Spleen (tissue), 7 donors: ENCODE data around the gene FDXACB1.

Experiments
- POLR2A ChIP-seq, 3 donors: fragments of 450-650 bp; IDR thresholded peaks; one replicate each; pipeline ENCODE4 v1.5.1; 2017; ENCODE audit warnings: antibody characterized with exemption in 3 of 3, mild to moderate bottlenecking in 1 of 3
- POLR2AphosphoS5 ChIP-seq, 3 donors: sonication (generic); formaldehyde crosslinking; IDR thresholded peaks; one replicate each; pipeline ENCODE4 v1.5.1; 2017; ENCODE audit warnings: antibody characterized with exemption in 3 of 3
- TF ChIP-seq, protein P1 (sequence below), 11 experiments: fragments of 200-600 bp in 7 of 11; fragments of 450-650 bp in 4 of 11; sonication (generic) in 4 of 11; IDR thresholded peaks in 8 of 11; conservative IDR thresholded peaks in 3 of 11; 1 replicate in 7 of 11; 2 replicates in 4 of 11; pipeline versions ENCODE4 v1.4.0 to v1.8.0; 2016 to 2021; ENCODE audit warnings: antibody characterized with exemption in 11 of 11, inconsistent platforms in 4 of 11, mild to moderate bottlenecking in 1 of 11
- donor health status: DM: no; HTN: no; CAD: no; lungs with moderate emphysema.
- donor health status: DM: no; HTN: no; CAD: no.
- donor health status: DM: no; HTN: no; CAD: no.

DNA sequence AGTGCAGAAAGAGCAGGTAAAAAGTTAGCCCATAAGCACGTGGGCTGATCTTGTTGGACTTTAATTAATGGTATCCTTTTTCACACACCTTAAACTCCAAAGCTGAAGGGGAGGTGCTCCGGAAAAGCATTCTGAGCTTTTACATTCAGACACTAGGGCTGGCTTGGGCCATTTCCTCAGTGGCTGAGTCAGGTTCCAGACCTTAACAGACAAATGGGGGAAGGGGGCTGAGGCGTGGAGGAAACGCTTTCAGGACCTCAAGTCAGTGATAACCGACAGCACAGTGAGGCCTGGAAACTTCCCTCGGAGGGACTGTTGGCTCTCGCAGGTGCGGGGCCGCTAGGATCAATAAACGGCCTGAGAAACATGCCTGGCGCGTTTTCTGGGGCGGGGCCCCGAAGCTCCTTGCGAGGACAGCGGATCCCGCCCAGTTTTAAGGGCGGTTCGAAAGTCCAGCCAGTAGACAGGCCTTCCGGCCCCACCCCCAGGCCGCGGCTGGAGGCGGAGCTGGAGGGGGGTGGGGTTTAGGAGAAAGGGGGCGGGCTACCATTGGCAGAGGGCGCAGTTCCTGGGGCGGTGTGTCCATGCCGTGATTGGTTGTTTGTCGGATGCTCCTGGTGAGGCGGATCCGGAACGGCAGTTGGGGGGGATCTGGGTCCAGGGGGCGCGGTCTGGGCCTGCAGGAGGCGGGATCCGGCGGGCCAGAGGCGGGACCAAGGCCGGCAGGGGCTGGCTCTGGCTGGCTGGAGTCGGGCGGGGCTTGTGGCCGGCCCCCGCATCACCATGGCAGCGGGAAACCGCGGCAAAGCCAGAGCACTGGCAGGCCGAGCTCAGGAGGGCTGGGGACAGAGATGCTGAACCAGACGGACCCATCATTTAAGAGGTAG lies 47.8 kb upstream of the FDXACB1 start:
- TF ChIP-seq POLR2AphosphoS5 (IDR thresholded peaks at IDR 0.05) (peak; percentile 74 to 81 (median 78)), POLR2A (IDR thresholded peaks at IDR 0.05) (no peak)
- TF ChIP-seq, protein P1, sequence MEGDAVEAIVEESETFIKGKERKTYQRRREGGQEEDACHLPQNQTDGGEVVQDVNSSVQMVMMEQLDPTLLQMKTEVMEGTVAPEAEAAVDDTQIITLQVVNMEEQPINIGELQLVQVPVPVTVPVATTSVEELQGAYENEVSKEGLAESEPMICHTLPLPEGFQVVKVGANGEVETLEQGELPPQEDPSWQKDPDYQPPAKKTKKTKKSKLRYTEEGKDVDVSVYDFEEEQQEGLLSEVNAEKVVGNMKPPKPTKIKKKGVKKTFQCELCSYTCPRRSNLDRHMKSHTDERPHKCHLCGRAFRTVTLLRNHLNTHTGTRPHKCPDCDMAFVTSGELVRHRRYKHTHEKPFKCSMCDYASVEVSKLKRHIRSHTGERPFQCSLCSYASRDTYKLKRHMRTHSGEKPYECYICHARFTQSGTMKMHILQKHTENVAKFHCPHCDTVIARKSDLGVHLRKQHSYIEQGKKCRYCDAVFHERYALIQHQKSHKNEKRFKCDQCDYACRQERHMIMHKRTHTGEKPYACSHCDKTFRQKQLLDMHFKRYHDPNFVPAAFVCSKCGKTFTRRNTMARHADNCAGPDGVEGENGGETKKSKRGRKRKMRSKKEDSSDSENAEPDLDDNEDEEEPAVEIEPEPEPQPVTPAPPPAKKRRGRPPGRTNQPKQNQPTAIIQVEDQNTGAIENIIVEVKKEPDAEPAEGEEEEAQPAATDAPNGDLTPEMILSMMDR (IDR thresholded peaks at IDR 0.05 in 8 of 11, conservative IDR thresholded peaks at IDR 0.05 in 3 of 11) = peak in 3 of 11 experiments; percentile 9 to 47 (median 39)
